GM18505 (cell line): ENCODE results near the gene SLC9B2.

Experiments
- ATAC-seq: cut with Tn5 transposase; IDR thresholded peaks from one replicate; pipeline ENCODE4 v1.9.1; 2021; ENCODE audit not compliant: unreplicated experiment
- POLR2A ChIP-seq: IDR thresholded peaks from 4 replicates; pipeline ENCODE4 v1.6.1; 2011; ENCODE audit warnings: borderline replicate concordance; ENCODE audit not compliant: insufficient read depth, insufficient read length; ENCODE audit errors: extremely low read depth

SLC9B2 gene

DNA sequence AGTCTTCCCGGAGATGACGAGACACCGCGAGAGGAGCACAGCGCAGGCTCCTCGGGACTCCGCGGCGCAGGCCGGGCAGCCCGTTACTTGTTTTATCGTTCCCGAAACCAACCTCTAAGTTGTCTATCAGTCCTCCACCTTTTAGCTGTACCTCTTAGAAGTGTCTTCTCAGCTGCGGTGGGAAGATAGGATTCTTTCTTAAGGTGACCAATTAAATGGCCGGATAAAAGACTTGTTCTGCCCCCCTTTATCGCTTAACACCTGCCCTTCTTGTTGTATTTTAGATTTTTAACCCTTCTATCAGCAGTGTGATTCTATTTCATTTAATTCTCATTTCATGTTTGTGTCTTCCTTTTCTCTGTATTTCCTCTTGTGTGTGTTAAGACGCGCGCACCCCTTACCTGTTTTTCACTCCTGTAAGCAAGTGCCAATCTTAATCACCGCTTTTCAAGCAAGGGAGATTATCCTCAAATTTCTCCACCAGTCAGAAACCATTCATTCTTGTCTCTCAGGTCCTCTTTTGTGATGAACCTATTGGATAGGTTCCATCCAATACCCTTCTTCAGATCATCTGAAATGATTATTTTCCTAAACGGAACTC, at the start of gene SLC9B2:
Gene SLC9B2 (minus strand): TSS at position 15 of the 601 bp plus-strand sequence. CDS start 9,211 bp downstream, outside the sequence.
- peak; percentile 44 for ATAC-seq

GRCh38 chr4:103126126-103126525, 49.6 kb upstream of the SLC9B2 start:
- no peak for TF ChIP-seq POLR2A
- no peak for ATAC-seq

More for the DNA sequence above, at the start of gene SLC9B2:
- TF ChIP-seq POLR2A = no peak

DNA sequence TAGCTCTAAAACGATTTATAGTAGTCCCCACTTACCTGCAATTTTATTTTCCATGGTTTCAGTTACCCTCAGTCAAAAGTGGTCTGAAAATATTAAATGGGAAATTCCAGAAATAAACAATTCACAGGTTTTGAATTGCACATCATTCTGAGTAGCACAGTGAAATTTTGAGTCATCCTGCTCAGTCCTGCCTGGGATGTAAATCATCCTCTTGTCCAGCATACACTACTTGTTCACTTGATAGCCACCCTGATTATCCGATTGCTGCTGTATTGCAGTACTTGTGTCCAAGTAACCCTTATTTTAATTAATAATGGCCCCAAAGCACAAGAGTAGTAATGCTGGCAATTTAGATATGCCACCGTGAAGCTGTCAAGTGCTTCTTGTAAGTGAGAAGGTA, 46.6 kb upstream of the SLC9B2 start:
- no peak for ATAC-seq
- TF ChIP-seq POLR2A = no peak

GRCh38 chr4:103118166-103118565, 41.6 kb upstream of the SLC9B2 start:
- ATAC-seq = no peak
- TF ChIP-seq POLR2A = no peak

DNA sequence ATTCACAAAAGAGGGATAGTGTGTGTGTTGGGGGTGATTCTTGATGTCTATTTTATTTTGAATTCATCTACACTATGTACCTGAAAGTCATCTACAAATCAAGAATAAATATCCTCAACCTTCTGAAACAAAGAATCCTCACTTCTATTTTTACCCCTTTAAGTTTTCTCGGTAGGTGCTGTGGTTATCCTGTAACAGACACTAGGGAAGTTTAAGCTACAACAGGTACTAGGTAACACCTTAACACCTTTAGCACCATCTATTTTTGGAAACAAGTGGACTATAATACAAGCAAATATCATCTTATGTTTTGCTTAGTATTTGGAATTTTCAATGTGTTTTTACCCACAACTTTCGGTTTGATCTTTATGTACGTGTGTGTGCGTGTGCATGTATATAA, 35.0 kb upstream of the SLC9B2 start:
- ATAC-seq = no peak
- no peak for TF ChIP-seq POLR2A

- no peak for TF ChIP-seq POLR2A
- ATAC-seq = no peak
These were observed 32.0 kb upstream of the SLC9B2 start for GRCh38 chr4:103108542-103108941.

DNA sequence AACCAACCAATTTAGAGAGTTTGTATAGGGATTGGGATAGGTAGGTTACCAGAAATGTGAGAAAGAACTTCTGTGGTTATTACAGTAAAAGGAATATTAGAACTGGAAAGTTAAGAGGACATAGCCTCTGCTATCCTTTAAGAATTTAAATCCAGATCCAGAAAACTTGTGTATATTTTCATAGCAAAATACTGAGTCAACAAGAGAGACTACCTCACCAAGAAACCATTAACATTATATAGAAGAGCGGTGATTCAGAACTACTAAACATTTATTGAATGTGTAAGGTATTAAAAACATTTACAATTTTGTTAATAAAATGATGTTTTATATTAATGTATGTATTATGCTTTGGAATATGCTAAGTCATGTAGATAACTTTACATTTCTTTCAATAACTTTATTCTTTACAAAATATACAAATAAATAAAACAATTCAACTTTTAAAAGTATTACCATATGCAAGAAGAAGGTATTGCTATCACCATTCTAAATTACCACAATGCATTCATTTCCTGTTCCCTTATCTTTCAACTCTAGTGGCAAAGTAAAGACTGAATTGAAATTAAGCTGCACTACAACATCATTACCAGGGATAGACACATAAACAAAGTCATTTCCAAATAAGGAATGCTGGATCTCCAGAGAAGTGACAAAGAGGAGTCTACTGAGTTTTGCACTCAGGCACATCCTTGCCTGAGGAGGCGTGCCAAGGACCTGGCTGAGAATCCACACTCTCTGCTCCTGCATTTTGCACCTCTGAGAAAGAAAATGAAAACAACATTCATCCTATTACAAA, 29.2 kb upstream of the SLC9B2 start:
- TF ChIP-seq POLR2A = no peak
- ATAC-seq = no peak

DNA sequence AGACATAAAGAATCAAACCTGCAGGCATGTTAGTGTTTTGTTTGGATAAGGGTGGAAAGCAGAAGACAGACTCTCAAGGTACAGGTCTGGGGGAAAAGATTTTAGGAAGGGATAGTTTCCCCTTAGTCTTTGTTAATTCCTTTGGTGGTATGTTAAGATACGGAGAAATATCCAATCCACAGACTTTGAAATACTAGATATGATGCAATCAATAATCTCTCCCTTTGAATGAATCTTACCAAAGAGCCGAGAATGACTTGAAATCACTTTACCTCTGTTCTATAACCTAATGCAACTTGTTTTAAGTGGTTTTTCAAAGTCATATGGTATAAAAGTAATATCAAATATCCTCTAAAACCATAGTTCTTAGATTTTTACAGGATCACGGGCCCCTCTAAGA, 28.3 kb upstream of the SLC9B2 start:
- no peak for ATAC-seq
- TF ChIP-seq POLR2A = no peak

DNA sequence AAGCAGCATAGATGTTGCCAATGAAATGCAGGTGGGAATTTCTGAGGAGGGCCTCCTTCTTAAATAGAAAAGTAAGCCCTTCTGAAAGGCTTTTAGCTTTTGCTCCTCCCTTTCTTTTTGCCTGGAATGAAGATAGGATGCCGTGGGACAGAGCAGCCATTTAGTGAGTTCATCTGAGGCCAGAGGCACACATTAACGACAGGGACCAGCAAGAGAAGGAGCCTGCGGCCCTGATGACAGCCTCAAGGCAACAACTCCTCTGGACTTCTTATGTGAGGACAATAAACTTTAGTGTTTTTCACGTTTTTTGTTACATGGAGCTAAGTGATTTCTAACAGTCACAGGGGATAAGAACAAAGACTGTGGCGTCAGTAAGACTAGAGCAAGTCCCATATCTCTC, 24.1 kb upstream of the SLC9B2 start:
- no peak for TF ChIP-seq POLR2A
- no peak for ATAC-seq

DNA sequence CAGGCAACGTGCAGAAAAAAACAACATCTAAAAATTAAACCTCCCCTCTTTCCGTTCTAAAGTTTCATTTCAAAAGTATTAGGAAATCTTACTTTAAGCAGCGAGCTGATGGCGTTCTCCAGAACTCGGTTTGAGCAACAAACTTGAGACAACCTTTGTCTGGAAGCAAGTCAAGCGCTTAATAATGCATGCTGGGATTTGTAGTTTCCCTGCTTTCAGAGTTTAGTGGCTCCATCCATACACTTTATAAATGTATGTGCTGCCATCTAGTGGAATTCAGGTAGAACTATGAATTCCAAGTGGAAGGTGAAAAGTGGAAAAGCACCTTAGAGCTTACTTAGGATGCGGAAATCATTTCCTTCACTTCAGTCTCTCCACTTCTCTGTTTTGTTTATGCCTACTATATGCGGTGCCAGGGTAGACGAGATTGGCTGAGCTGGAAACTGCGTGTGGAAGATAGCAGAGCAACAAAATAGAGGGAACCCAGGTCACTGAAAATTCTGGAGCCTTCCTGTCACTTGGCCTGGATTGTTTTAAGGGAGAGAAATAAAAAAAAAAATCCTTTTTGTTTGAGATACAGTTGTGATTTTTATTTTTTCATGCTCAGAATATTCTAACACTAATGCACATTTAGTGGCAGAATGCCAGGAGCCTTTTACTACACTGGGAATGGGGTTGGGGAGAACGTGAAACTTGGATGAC, 23.3 kb upstream of the SLC9B2 start, which contains the start of gene BDH2:
Gene BDH2 (minus strand): TSS at position 144 of the 702 bp plus-strand sequence. CDS start 3,580 bp downstream, outside the sequence.
- no peak for TF ChIP-seq POLR2A
- peak; percentile 94 for ATAC-seq

- ATAC-seq = no peak
- no peak for TF ChIP-seq POLR2A
These were observed 22.3 kb upstream of the SLC9B2 start for GRCh38 chr4:103098756-103099440.

GRCh38 chr4:103098341-103098740, 21.8 kb upstream of the SLC9B2 start:
- ATAC-seq = no peak
- no peak for TF ChIP-seq POLR2A

GRCh38 chr4:103097112-103097511, 20.6 kb upstream of the SLC9B2 start:
- no peak for ATAC-seq
- TF ChIP-seq POLR2A = no peak
